ENCODE data around the gene LRRC46.

Gene LRRC46

GRCh38 chr17:47883589-47884426, 52.3 kb downstream of the LRRC46 start:
- Histone ChIP-seq H3K9me3 (ENCODE audit: insufficient read depth, low read depth, low read length) (no peaks in the 10 kb centered on the region), H3K27me3 (ENCODE audit: insufficient read depth, low read length) (no peaks in the 10 kb centered on the region), H3K36me3 (ENCODE audit: insufficient read depth, low read length) (no peaks in the 10 kb centered on the region), H3K9ac (ENCODE audit: low read depth, low read length) (no peak overlapping the region), H3K4me3 (ENCODE audit: low read length) (no peak overlapping the region), H3K4me1 (ENCODE audit: insufficient read depth, low read length) (peaks cover 16% of the 10 kb centered on the region), H3K27ac (ENCODE audit: low read depth, low read length) (no peak overlapping the region)
- 76% methylated on average over 8 of the region's 9 CpGs for WGBS

DNA sequence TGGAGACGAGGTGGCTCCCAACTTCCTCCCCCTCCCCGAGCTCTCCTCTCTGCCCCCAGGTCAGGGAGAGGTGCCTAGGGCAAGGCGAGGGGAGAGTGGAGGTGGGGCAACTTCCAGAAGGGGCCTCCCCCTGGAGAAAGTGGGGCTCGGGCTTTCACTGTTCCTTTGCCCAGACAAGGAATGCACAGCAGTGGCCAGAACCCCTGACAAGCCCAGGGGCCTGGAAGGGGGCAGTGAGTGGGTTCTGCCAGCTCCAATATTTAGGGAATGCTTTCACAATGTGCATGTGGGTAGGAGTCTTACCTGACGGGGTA, 52.9 kb downstream of the LRRC46 start:
- WGBS: 51% methylated on average over 4 of the region's 5 CpGs
- Histone ChIP-seq H3K4me1 (ENCODE audit: insufficient read depth, low read length) (peaks cover 16% of the 10 kb centered on the region), H3K9ac (ENCODE audit: low read depth, low read length) (no peak overlapping the region), H3K27me3 (ENCODE audit: insufficient read depth, low read length) (no peaks in the 10 kb centered on the region), H3K4me3 (ENCODE audit: low read length) (no peak overlapping the region), H3K9me3 (ENCODE audit: insufficient read depth, low read depth, low read length) (no peaks in the 10 kb centered on the region), H3K27ac (ENCODE audit: low read depth, low read length) (no peak overlapping the region), H3K36me3 (ENCODE audit: insufficient read depth, low read length) (no peaks in the 10 kb centered on the region)

GRCh38 chr17:47884905-47885730, 53.6 kb downstream of the LRRC46 start:
- Histone ChIP-seq H3K27ac (ENCODE audit: low read depth, low read length) (no peak overlapping the region), H3K4me1 (ENCODE audit: insufficient read depth, low read length) (peaks cover 16% of the 10 kb centered on the region), H3K9ac (ENCODE audit: low read depth, low read length) (no peak overlapping the region), H3K9me3 (ENCODE audit: insufficient read depth, low read depth, low read length) (no peaks in the 10 kb centered on the region), H3K36me3 (ENCODE audit: insufficient read depth, low read length) (no peaks in the 10 kb centered on the region), H3K4me3 (ENCODE audit: low read length) (no peak overlapping the region), H3K27me3 (ENCODE audit: insufficient read depth, low read length) (no peaks in the 10 kb centered on the region)
- WGBS: 61% methylated on average over 11 of the region's 11 CpGs
